Measurements from ENCODE around the gene MICOS13. TPM values are rescaled to one million over a fixed set of nuclear protein-coding genes. Genes with fewer than 3 reads are reported as not detected.

The MICOS13 gene
- total and polyA plus RNA-seq, 2 experiments from 2014 or later = 15.5 to 54.6 TPM

DNA sequence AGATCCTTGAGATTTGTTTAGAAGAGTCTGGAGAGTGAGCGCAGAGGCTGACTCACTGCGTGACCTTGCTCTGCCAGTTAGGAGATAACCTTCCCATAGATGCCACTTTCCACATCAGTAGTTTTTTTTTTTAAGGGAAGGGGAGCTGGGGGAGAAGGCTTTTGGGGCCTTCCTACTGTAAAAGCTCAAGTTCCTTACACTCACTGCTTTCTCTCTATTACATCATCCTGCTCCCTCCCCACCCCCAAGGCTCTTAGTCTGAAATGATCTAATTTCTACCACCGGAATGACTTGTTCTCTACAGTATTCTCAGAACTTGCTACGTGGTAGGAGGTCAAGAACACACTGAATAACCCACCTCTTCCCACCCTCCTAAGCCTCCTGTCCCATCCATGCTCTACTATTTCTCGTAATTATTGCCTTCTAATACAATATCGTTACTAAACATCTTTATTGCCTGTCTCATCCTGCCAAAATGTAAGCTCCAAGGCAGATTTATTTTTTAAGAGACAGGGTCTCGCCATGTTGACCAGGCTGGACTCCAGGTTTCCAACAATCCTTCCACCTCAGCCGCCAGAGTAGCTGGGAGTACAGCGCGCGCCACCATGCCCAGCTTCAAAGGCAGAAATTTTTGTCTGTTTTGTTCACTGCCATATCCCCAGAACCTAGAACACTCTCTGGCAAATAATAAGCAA, 38.4 kb upstream of the MICOS13 start:
- H2AFZ ChIP-seq = no peak overlapping the region
- Mint-ChIP-seq H3K9me3 (no peaks in the 10 kb centered on the region), H3K36me3 (ENCODE audit: low read depth) (peaks cover 40% of the 10 kb centered on the region), H3K4me1 (peaks cover 15% of the 10 kb centered on the region), H3K27me3 (ENCODE audit: insufficient read depth, low read depth, poor library complexity) (peaks cover 22% of the 10 kb centered on the region), H3K27ac (peak overlapping the region; percentile 98), H3K4me3 (peak overlapping the region; percentile 98)
- peak overlapping the region; percentile 89 for H3K27ac ChIP-seq (ENCODE audit: low read depth)
- TF ChIP-seq REST (IDR thresholded peaks at IDR 0.05; ENCODE audit: unreplicated experiment) (no peak), NANOG (IDR thresholded peaks at IDR 0.05; ENCODE audit: borderline replicate concordance) (no peak), POLR2AphosphoS5 (IDR thresholded peaks at IDR 0.05; ENCODE audit: low read depth) (no peak), JUNB (IDR thresholded peaks at IDR 0.05; ENCODE audit: unreplicated experiment) (no peak), ZNF331 (CRISPR knock-in tag; IDR thresholded peaks at IDR 0.05; ENCODE audit: low read depth) (no peak), STAT1 (IDR thresholded peaks at IDR 0.05; ENCODE audit: unreplicated experiment) (no peak), ZNF114 (CRISPR knock-in tag; IDR thresholded peaks at IDR 0.05) (no peak), EZH2phosphoT487 (IDR thresholded peaks at IDR 0.05; ENCODE audit: unreplicated experiment) (no peak), EZH2 (IDR thresholded peaks at IDR 0.05; ENCODE audit: low read depth, unreplicated experiment) (no peak), CREB1 (CRISPR knock-in tag; IDR thresholded peaks at IDR 0.05; ENCODE audit: low read depth) (no peak)
- TF ChIP-seq, protein P1, sequence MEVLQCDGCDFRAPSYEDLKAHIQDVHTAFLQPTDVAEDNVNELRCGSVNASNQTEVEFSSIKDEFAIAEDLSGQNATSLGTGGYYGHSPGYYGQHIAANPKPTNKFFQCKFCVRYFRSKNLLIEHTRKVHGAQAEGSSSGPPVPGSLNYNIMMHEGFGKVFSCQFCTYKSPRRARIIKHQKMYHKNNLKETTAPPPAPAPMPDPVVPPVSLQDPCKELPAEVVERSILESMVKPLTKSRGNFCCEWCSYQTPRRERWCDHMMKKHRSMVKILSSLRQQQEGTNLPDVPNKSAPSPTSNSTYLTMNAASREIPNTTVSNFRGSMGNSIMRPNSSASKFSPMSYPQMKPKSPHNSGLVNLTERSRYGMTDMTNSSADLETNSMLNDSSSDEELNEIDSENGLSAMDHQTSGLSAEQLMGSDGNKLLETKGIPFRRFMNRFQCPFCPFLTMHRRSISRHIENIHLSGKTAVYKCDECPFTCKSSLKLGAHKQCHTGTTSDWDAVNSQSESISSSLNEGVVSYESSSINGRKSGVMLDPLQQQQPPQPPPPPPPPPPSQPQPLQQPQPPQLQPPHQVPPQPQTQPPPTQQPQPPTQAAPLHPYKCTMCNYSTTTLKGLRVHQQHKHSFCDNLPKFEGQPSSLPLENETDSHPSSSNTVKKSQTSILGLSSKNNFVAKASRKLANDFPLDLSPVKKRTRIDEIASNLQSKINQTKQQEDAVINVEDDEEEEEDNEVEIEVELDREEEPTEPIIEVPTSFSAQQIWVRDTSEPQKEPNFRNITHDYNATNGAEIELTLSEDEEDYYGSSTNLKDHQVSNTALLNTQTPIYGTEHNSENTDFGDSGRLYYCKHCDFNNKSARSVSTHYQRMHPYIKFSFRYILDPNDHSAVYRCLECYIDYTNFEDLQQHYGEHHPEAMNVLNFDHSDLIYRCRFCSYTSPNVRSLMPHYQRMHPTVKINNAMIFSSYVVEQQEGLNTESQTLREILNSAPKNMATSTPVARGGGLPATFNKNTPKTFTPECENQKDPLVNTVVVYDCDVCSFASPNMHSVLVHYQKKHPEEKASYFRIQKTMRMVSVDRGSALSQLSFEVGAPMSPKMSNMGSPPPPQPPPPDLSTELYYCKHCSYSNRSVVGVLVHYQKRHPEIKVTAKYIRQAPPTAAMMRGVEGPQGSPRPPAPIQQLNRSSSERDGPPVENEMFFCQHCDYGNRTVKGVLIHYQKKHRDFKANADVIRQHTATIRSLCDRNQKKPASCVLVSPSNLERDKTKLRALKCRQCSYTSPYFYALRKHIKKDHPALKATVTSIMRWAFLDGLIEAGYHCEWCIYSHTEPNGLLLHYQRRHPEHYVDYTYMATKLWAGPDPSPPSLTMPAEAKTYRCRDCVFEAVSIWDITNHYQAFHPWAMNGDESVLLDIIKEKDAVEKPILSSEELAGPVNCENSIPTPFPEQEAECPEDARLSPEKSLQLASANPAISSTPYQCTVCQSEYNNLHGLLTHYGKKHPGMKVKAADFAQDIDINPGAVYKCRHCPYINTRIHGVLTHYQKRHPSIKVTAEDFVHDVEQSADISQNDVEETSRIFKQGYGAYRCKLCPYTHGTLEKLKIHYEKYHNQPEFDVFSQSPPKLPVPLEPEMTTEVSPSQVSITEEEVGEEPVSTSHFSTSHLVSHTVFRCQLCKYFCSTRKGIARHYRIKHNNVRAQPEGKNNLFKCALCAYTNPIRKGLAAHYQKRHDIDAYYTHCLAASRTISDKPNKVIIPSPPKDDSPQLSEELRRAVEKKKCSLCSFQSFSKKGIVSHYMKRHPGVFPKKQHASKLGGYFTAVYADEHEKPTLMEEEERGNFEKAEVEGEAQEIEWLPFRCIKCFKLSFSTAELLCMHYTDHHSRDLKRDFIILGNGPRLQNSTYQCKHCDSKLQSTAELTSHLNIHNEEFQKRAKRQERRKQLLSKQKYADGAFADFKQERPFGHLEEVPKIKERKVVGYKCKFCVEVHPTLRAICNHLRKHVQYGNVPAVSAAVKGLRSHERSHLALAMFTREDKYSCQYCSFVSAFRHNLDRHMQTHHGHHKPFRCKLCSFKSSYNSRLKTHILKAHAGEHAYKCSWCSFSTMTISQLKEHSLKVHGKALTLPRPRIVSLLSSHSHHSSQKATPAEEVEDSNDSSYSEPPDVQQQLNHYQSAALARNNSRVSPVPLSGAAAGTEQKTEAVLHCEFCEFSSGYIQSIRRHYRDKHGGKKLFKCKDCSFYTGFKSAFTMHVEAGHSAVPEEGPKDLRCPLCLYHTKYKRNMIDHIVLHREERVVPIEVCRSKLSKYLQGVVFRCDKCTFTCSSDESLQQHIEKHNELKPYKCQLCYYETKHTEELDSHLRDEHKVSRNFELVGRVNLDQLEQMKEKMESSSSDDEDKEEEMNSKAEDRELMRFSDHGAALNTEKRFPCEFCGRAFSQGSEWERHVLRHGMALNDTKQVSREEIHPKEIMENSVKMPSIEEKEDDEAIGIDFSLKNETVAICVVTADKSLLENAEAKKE (CRISPR knock-in tag; IDR thresholded peaks at IDR 0.05) = no peak
- TF ChIP-seq, protein P2, sequence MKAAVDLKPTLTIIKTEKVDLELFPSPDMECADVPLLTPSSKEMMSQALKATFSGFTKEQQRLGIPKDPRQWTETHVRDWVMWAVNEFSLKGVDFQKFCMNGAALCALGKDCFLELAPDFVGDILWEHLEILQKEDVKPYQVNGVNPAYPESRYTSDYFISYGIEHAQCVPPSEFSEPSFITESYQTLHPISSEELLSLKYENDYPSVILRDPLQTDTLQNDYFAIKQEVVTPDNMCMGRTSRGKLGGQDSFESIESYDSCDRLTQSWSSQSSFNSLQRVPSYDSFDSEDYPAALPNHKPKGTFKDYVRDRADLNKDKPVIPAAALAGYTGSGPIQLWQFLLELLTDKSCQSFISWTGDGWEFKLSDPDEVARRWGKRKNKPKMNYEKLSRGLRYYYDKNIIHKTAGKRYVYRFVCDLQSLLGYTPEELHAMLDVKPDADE (IDR thresholded peaks at IDR 0.05) = no peak
- TF ChIP-seq, protein P3, sequence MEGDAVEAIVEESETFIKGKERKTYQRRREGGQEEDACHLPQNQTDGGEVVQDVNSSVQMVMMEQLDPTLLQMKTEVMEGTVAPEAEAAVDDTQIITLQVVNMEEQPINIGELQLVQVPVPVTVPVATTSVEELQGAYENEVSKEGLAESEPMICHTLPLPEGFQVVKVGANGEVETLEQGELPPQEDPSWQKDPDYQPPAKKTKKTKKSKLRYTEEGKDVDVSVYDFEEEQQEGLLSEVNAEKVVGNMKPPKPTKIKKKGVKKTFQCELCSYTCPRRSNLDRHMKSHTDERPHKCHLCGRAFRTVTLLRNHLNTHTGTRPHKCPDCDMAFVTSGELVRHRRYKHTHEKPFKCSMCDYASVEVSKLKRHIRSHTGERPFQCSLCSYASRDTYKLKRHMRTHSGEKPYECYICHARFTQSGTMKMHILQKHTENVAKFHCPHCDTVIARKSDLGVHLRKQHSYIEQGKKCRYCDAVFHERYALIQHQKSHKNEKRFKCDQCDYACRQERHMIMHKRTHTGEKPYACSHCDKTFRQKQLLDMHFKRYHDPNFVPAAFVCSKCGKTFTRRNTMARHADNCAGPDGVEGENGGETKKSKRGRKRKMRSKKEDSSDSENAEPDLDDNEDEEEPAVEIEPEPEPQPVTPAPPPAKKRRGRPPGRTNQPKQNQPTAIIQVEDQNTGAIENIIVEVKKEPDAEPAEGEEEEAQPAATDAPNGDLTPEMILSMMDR (conservative IDR thresholded peaks at IDR 0.05; ENCODE audit: low read depth in 2 of 2) = no peak
- H3F3A ChIP-seq (replicated peaks; ENCODE audit: low read depth) = 0 out of 2 replicates have a peak, but pooled peaks cover 5% of the 10 kb centered on the region
- peaks cover 27% of the 10 kb centered on the region for H4K20me1 ChIP-seq (replicated peaks; ENCODE audit: insufficient read depth)
- H3K4me3 ChIP-seq = peak overlapping the region; percentile 88
- H3K79me2 ChIP-seq (replicated peaks; ENCODE audit: insufficient read depth) = peaks cover 56% of the 10 kb centered on the region
- no peak for DNase-seq (ENCODE audit: low spot score)
- H3K27me3 ChIP-seq (ENCODE audit: insufficient read depth) = no peaks in the 10 kb centered on the region
- H3K36me3 ChIP-seq (ENCODE audit: insufficient read depth) = peaks cover 4% of the 10 kb centered on the region
- H3K4me2 ChIP-seq = peak overlapping the region; percentile 99
- H3K4me1 ChIP-seq (ENCODE audit: insufficient read depth) = peaks cover 8% of the 10 kb centered on the region
- no peak for ATAC-seq
- H3K9me2 ChIP-seq (ENCODE audit: insufficient read depth) = no peaks in the 10 kb centered on the region

Data from GM23338 (cell line).